Measurements from ENCODE around the gene SEPTIN11. TPM values are rescaled to one million over a fixed set of nuclear protein-coding genes. Genes with fewer than 3 reads are reported as not detected.

SEPTIN11 gene
- total RNA-seq, 1 experiment from 2014 or later = 125 TPM

GRCh38 chr4:76947369-76947768 lies 2.2 kb upstream of the SEPTIN11 start:
- Mint-ChIP-seq H3K27ac (no peak overlapping the region), H3K4me3 (no peak overlapping the region; the same call in 1 of the 2 replicates), H3K9me3 (no peaks in the 10 kb centered on the region), H3K27me3 (ENCODE audit: low read depth) (peaks cover 12% of the 10 kb centered on the region), H3K36me3 (peaks cover 5% of the 10 kb centered on the region), H3K4me1 (peaks cover 25% of the 10 kb centered on the region)
- CTCF ChIA-PET = interaction anchor here (1.0 kb wide), 1 partner anchor 50 kb away, joined by 5 read pairs; the partner anchor contains the start of gene SOWAHB
- no peak for ATAC-seq
- POLR2A ChIA-PET = no interaction called here
- DNase-seq (ENCODE audit: low spot score) = no peak
- TF ChIP-seq GABPB1 (CRISPR knock-in tag; IDR thresholded peaks at IDR 0.05) (no peak), ATF1 (CRISPR knock-in tag; IDR thresholded peaks at IDR 0.05) (no peak), ELF4 (CRISPR knock-in tag; IDR thresholded peaks at IDR 0.05; ENCODE audit: low read depth) (no peak), NR1H2 (CRISPR knock-in tag; IDR thresholded peaks at IDR 0.05) (no peak), ARID4B (CRISPR knock-in tag; IDR thresholded peaks at IDR 0.05; ENCODE audit: borderline replicate concordance) (no peak), OVOL2 (CRISPR knock-in tag; IDR thresholded peaks at IDR 0.05; ENCODE audit: borderline replicate concordance) (no peak), HMGA2 (CRISPR knock-in tag; IDR thresholded peaks at IDR 0.05) (no peak), ZNF232 (CRISPR knock-in tag; IDR thresholded peaks at IDR 0.05) (no peak), ZNF317 (CRISPR knock-in tag; IDR thresholded peaks at IDR 0.05; ENCODE audit: borderline replicate concordance, low read depth) (no peak), E2F1 (CRISPR knock-in tag; IDR thresholded peaks at IDR 0.05) (no peak), USF2 (CRISPR knock-in tag; IDR thresholded peaks at IDR 0.05) (no peak), PREB (CRISPR knock-in tag; IDR thresholded peaks at IDR 0.05; ENCODE audit: borderline replicate concordance) (no peak), ZNF532 (CRISPR knock-in tag; IDR thresholded peaks at IDR 0.05; ENCODE audit: borderline replicate concordance) (no peak), NFE2L1 (CRISPR knock-in tag; IDR thresholded peaks at IDR 0.05) (no peak), ZNF416 (CRISPR knock-in tag; IDR thresholded peaks at IDR 0.05) (no peak), SMAD4 (CRISPR knock-in tag; IDR thresholded peaks at IDR 0.05) (no peak), ETV6 (CRISPR knock-in tag; IDR thresholded peaks at IDR 0.05) (no peak), TEAD1 (CRISPR knock-in tag; IDR thresholded peaks at IDR 0.05) (no peak)
